LNCAP (cell line): Measurements from ENCODE around the gene ATXN7L3B.

Experiments used
- CTCF ChIP-seq: fragments of 450-650 bp; IDR thresholded peaks from 2 replicates; pipeline ENCODE4 v1.5.1; 2017; ENCODE audit warnings: mild to moderate bottlenecking

The ATXN7L3B gene

GRCh38 chr12:74538491-74539258, 1.0 kb downstream of the ATXN7L3B start:
- TF ChIP-seq CTCF = no peak

- TF ChIP-seq CTCF = no peak
Measured at GRCh38 chr12:74539261-74539660, 1.6 kb downstream of the ATXN7L3B start.

- no peak for TF ChIP-seq CTCF
Measured at GRCh38 chr12:74539765-74540526, 2.3 kb downstream of the ATXN7L3B start.

- no peak for TF ChIP-seq CTCF
Measured at GRCh38 chr12:74541074-74541473, 3.4 kb downstream of the ATXN7L3B start.

GRCh38 chr12:74547249-74547648, 9.6 kb downstream of the ATXN7L3B start:
- TF ChIP-seq CTCF = no peak

GRCh38 chr12:74551291-74551690, 13.7 kb downstream of the ATXN7L3B start:
- TF ChIP-seq CTCF = no peak

GRCh38 chr12:74552201-74552600, 14.6 kb downstream of the ATXN7L3B start:
- no peak for TF ChIP-seq CTCF
